ENCODE measurements around the gene TMEM240. TPM values are rescaled to one million over a fixed set of nuclear protein-coding genes. Genes with fewer than 3 reads are reported as not detected.

Gene TMEM240
- total RNA-seq, 1 experiment from 2014 or later: 8.0 TPM

DNA sequence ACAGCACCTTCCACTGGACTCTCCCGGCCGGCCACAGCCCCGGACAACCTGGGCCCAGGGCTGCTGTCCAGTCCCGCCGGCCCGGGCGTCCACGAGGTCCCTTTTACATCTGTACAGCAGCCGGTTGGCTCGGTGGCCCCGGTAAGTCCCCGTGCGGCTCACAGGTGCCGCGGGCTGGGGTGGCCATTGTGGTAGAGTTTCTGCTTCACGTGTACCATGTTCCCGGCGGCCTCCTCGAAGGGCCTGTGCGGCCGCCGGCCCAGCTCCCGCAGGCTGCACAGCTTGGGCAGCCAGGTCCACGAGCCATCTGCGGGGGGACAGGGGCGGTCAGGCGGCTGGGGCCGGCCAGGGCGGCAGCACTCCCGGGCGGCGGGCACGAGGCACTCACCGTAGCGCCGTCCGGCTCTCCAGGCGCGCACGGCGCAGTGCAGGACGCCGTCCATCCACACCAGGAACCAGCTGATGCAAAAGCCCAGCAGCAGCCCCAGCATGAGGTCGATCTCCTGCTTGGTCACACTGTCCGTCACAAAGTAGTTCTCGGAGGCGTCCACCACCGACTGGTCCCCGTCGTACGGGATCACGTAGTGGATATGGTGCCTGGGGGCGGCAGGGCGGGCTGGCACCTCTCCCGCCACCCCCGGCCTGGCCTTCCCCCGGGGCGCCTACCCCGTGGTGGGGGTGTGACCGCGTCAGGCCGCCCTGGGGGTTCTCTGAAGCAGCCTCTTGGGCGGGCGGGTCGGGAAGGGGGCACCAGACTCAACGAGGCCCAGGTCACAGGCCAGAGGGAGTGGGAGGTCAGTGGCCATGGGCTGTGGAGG lies 5.0 kb downstream of the TMEM240 start:
- H3K27ac Mint-ChIP-seq: no peak overlapping the region
- peaks cover 10% of the 10 kb centered on the region for H3K36me3 Mint-ChIP-seq
- H3K4me3 Mint-ChIP-seq: no peak overlapping the region
- TF ChIP-seq TEAD4 (CRISPR knock-in tag; IDR thresholded peaks at IDR 0.05) (no peak), ZBTB21 (CRISPR knock-in tag; IDR thresholded peaks at IDR 0.05; ENCODE audit: borderline replicate concordance) (no peak), ZNF396 (CRISPR knock-in tag; IDR thresholded peaks at IDR 0.05; ENCODE audit: borderline replicate concordance) (no peak), PRRX2 (CRISPR knock-in tag; IDR thresholded peaks at IDR 0.05) (no peak), GABPB1 (CRISPR knock-in tag; IDR thresholded peaks at IDR 0.05) (no peak), NFYB (CRISPR knock-in tag; conservative IDR thresholded peaks at IDR 0.05; ENCODE audit: low read depth) (no peak), ZNF317 (CRISPR knock-in tag; IDR thresholded peaks at IDR 0.05; ENCODE audit: borderline replicate concordance, low read depth) (no peak), GTF2I (CRISPR knock-in tag; conservative IDR thresholded peaks at IDR 0.05) (no peak), SP1 (CRISPR knock-in tag; conservative IDR thresholded peaks at IDR 0.05) (no peak)
- TF ChIP-seq, protein P1, sequence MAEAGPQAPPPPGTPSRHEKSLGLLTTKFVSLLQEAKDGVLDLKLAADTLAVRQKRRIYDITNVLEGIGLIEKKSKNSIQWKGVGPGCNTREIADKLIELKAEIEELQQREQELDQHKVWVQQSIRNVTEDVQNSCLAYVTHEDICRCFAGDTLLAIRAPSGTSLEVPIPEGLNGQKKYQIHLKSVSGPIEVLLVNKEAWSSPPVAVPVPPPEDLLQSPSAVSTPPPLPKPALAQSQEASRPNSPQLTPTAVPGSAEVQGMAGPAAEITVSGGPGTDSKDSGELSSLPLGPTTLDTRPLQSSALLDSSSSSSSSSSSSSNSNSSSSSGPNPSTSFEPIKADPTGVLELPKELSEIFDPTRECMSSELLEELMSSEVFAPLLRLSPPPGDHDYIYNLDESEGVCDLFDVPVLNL (CRISPR knock-in tag; IDR thresholded peaks at IDR 0.05; ENCODE audit: borderline replicate concordance, low read depth): no peak
- TF ChIP-seq, protein P2, sequence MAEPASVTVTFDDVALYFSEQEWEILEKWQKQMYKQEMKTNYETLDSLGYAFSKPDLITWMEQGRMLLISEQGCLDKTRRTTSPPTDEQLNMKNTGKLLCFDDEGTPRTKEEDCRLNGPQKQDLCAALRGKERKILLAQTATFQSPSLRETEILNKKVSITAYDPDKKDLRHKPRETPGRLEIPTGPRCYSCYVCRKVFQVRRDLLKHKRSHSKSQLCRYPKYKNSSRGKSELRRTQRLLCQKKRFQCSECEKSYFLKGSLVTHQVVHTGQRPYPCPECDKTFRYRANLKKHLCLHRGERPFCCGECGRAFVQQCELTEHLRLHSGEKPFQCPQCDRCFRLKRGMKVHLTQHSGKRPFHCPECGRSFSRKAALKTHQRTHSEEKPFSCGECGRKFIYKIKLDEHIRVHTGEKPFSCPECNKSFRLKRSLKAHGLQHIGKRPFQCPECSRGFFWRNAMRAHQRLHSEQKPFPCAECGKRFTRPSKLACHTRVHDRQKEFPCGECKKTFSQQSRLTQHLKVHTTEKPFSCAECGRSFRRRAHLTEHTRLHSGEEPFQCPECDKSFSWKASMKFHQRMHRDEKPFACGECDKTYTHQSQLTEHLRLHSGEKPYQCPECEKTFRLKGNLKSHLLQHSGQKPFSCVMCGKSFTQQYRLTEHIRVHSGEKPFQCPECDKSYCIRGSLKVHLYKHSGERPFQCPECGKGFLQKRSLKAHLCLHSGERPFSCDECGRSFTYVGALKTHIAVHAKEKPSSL (CRISPR knock-in tag; conservative IDR thresholded peaks at IDR 0.05): no peak
- TF ChIP-seq, protein P3, sequence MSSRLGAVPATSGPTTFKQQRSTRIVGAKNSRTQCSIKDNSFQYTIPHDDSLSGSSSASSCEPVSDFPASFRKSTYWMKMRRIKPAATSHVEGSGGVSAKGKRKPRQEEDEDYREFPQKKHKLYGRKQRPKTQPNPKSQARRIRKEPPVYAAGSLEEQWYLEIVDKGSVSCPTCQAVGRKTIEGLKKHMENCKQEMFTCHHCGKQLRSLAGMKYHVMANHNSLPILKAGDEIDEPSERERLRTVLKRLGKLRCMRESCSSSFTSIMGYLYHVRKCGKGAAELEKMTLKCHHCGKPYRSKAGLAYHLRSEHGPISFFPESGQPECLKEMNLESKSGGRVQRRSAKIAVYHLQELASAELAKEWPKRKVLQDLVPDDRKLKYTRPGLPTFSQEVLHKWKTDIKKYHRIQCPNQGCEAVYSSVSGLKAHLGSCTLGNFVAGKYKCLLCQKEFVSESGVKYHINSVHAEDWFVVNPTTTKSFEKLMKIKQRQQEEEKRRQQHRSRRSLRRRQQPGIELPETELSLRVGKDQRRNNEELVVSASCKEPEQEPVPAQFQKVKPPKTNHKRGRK (CRISPR knock-in tag; IDR thresholded peaks at IDR 0.05; ENCODE audit: borderline replicate concordance): no peak
- TF ChIP-seq, protein P4, sequence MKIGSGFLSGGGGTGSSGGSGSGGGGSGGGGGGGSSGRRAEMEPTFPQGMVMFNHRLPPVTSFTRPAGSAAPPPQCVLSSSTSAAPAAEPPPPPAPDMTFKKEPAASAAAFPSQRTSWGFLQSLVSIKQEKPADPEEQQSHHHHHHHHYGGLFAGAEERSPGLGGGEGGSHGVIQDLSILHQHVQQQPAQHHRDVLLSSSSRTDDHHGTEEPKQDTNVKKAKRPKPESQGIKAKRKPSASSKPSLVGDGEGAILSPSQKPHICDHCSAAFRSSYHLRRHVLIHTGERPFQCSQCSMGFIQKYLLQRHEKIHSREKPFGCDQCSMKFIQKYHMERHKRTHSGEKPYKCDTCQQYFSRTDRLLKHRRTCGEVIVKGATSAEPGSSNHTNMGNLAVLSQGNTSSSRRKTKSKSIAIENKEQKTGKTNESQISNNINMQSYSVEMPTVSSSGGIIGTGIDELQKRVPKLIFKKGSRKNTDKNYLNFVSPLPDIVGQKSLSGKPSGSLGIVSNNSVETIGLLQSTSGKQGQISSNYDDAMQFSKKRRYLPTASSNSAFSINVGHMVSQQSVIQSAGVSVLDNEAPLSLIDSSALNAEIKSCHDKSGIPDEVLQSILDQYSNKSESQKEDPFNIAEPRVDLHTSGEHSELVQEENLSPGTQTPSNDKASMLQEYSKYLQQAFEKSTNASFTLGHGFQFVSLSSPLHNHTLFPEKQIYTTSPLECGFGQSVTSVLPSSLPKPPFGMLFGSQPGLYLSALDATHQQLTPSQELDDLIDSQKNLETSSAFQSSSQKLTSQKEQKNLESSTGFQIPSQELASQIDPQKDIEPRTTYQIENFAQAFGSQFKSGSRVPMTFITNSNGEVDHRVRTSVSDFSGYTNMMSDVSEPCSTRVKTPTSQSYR (CRISPR knock-in tag; IDR thresholded peaks at IDR 0.05): no peak
- TF ChIP-seq, protein P5, sequence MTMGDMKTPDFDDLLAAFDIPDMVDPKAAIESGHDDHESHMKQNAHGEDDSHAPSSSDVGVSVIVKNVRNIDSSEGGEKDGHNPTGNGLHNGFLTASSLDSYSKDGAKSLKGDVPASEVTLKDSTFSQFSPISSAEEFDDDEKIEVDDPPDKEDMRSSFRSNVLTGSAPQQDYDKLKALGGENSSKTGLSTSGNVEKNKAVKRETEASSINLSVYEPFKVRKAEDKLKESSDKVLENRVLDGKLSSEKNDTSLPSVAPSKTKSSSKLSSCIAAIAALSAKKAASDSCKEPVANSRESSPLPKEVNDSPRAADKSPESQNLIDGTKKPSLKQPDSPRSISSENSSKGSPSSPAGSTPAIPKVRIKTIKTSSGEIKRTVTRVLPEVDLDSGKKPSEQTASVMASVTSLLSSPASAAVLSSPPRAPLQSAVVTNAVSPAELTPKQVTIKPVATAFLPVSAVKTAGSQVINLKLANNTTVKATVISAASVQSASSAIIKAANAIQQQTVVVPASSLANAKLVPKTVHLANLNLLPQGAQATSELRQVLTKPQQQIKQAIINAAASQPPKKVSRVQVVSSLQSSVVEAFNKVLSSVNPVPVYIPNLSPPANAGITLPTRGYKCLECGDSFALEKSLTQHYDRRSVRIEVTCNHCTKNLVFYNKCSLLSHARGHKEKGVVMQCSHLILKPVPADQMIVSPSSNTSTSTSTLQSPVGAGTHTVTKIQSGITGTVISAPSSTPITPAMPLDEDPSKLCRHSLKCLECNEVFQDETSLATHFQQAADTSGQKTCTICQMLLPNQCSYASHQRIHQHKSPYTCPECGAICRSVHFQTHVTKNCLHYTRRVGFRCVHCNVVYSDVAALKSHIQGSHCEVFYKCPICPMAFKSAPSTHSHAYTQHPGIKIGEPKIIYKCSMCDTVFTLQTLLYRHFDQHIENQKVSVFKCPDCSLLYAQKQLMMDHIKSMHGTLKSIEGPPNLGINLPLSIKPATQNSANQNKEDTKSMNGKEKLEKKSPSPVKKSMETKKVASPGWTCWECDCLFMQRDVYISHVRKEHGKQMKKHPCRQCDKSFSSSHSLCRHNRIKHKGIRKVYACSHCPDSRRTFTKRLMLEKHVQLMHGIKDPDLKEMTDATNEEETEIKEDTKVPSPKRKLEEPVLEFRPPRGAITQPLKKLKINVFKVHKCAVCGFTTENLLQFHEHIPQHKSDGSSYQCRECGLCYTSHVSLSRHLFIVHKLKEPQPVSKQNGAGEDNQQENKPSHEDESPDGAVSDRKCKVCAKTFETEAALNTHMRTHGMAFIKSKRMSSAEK (CRISPR knock-in tag; IDR thresholded peaks at IDR 0.05; ENCODE audit: borderline replicate concordance): no peak
- TF ChIP-seq, protein P6, sequence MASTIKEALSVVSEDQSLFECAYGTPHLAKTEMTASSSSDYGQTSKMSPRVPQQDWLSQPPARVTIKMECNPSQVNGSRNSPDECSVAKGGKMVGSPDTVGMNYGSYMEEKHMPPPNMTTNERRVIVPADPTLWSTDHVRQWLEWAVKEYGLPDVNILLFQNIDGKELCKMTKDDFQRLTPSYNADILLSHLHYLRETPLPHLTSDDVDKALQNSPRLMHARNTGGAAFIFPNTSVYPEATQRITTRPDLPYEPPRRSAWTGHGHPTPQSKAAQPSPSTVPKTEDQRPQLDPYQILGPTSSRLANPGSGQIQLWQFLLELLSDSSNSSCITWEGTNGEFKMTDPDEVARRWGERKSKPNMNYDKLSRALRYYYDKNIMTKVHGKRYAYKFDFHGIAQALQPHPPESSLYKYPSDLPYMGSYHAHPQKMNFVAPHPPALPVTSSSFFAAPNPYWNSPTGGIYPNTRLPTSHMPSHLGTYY (CRISPR knock-in tag; IDR thresholded peaks at IDR 0.05): no peak
- TF ChIP-seq, protein P7, sequence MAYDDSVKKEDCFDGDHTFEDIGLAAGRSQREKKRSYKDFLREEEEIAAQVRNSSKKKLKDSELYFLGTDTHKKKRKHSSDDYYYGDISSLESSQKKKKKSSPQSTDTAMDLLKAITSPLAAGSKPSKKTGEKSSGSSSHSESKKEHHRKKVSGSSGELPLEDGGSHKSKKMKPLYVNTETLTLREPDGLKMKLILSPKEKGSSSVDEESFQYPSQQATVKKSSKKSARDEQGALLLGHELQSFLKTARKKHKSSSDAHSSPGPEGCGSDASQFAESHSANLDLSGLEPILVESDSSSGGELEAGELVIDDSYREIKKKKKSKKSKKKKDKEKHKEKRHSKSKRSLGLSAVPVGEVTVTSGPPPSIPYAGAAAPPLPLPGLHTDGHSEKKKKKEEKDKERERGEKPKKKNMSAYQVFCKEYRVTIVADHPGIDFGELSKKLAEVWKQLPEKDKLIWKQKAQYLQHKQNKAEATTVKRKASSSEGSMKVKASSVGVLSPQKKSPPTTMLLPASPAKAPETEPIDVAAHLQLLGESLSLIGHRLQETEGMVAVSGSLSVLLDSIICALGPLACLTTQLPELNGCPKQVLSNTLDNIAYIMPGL (CRISPR knock-in tag; IDR thresholded peaks at IDR 0.05): no peak
- TF ChIP-seq, protein P8, sequence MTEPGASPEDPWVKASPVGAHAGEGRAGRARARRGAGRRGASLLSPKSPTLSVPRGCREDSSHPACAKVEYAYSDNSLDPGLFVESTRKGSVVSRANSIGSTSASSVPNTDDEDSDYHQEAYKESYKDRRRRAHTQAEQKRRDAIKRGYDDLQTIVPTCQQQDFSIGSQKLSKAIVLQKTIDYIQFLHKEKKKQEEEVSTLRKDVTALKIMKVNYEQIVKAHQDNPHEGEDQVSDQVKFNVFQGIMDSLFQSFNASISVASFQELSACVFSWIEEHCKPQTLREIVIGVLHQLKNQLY (CRISPR knock-in tag; IDR thresholded peaks at IDR 0.05): no peak
- ChIA-PET POLR2A (no interaction called here), CTCF (interaction anchor here (0.8 to 1.3 kb wide), 3 partner anchors 17 to 63 kb away, joined by 3 to 4 read pairs (median 3); no protein-coding TSS in a partner anchor)
- H3K27me3 Mint-ChIP-seq (ENCODE audit: low read depth): no peaks in the 10 kb centered on the region
- DNase-seq (ENCODE audit: low spot score): no peak
- peaks cover 5% of the 10 kb centered on the region for H3K9me3 Mint-ChIP-seq
- no peak for ATAC-seq
- H3K4me1 Mint-ChIP-seq: peaks cover 3% of the 10 kb centered on the region; the same call in 1 of the 2 replicates
